A673 (cell line): ENCODE measurements around the gene ALG8. TPM values are rescaled to one million over a fixed set of nuclear protein-coding genes. Genes with fewer than 3 reads are reported as not detected.

Source experiments
- BruUV-seq: library from RNA; stranded (reverse); fragments of 400-500 nt; replicated peaks from 2 replicates; lab custom pipeline; 2021; lab: Mats Ljungman, UMichigan
- CTCF ChIA-PET: fragments of 300-600 bp; sonication (Branson Sonifier 250); formaldehyde crosslinking; loops from one replicate; lab custom pipeline; 2022; ENCODE audit warnings: antibody characterized with exemption; lab: Charles Lee
- POLR2A ChIA-PET: fragments of 300-600 bp; sonication (Branson Sonifier 250); formaldehyde crosslinking; loops from one replicate; lab custom pipeline; 2022; ENCODE audit warnings: antibody characterized with exemption; ENCODE audit not compliant: low non-redundant PET; lab: Charles Lee
- DNase-seq: peaks from one replicate; pipeline ENCODE4 v3.0.0-alpha.2; 2015; ENCODE audit warnings: low spot score
- H3K27ac ChIP-seq: fragments of 200-600 bp; sonication (generic); 2 replicates; pipeline ENCODE4 v1.5.1; 2016; ENCODE audit warnings: mixed run types, low read depth, mild to moderate bottlenecking, mixed read lengths, antibody characterized with exemption, low read length; ENCODE audit not compliant: poor library complexity, severe bottlenecking
- H3K27me3 ChIP-seq: fragments of 200-600 bp; sonication (generic); replicated peaks from 2 replicates; pipeline ENCODE4 v1.6.1; 2017; ENCODE audit warnings: mixed run types, low read depth, mild to moderate bottlenecking, mixed read lengths, antibody characterized with exemption, low read length; ENCODE audit not compliant: insufficient read depth, poor library complexity
- H3K36me3 ChIP-seq: fragments of 200-600 bp; sonication (generic); 2 replicates; pipeline ENCODE4 v1.6.1; 2016; ENCODE audit warnings: mixed run types, mild to moderate bottlenecking, mixed read lengths, antibody characterized with exemption, low read length; ENCODE audit not compliant: insufficient read depth, poor library complexity, severe bottlenecking
- H3K4me1 ChIP-seq: fragments of 200-600 bp; sonication (generic); 2 replicates; pipeline ENCODE4 v1.6.1; 2017; ENCODE audit warnings: mixed run types, mild to moderate bottlenecking, mixed read lengths, antibody characterized with exemption, low read length; ENCODE audit not compliant: insufficient read depth, poor library complexity, severe bottlenecking
- H3K4me3 ChIP-seq: fragments of 200-600 bp; sonication (generic); 2 replicates; pipeline ENCODE4 v1.5.1; 2016; ENCODE audit warnings: low read depth, mixed run types, mild to moderate bottlenecking, mixed read lengths, low read length; ENCODE audit not compliant: poor library complexity, severe bottlenecking
- H3K9me3 ChIP-seq: fragments of 200-600 bp; sonication (generic); 2 replicates; pipeline ENCODE4 v1.6.1; 2016; ENCODE audit warnings: mixed run types, low read depth, mild to moderate bottlenecking, mixed read lengths, antibody characterized with exemption, low read length; ENCODE audit not compliant: poor library complexity, severe bottlenecking
- CTCF ChIP-seq: fragments of 300-800, 200-600 bp; sonication (generic); conservative IDR thresholded peaks from 2 replicates; pipeline ENCODE4 v1.5.1; 2017; ENCODE audit warnings: low read depth, mild to moderate bottlenecking, antibody characterized with exemption, low read length, moderate library complexity, mixed read lengths
- EZH2 ChIP-seq: fragments of 200-600 bp; sonication (generic); IDR thresholded peaks from 2 replicates; pipeline ENCODE4 v1.6.1; 2017; ENCODE audit warnings: borderline replicate concordance, low read depth, mild to moderate bottlenecking, mixed read lengths, antibody characterized with exemption, low read length; ENCODE audit not compliant: poor library complexity, severe bottlenecking
- intact Hi-C: fragments of 100-400 bp; cut with micrococcal nuclease; formaldehyde crosslinking; loops from one replicate; pipeline ENCODE4 v1.10.0; 2022; ENCODE audit not compliant: unreplicated experiment
- total RNA-seq: library from RNA; stranded (reverse); gene quantifications from 2 replicates; pipeline ENCODE4 v1.2.3, GENCODE V29; 2021

The ALG8 gene
- total RNA-seq, 1 experiment from 2014 or later, result 131 TPM

DNA sequence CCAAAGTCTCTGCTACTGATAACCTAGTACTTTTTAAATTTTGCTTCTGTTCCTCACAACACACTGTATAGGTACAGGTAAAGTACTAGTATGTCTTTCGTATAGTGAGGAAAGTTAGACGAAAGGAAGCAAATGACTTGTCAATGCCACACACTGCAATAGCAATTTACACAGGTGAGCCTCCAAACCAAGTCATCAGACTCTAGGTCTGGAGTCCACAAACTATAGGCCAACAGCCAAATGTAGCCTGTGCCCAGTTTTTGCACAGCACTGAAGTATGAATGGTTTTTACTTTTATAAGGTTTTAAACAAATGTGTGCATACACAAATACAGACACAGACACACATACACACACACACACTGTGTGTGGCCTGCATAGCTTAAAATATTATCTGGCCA, 28.1 kb downstream of the ALG8 start:
- no peak for DNase-seq
- Histone ChIP-seq H3K27me3 (no peaks in the 10 kb centered on the region), H3K9me3 (no peaks in the 10 kb centered on the region), H3K36me3 (peaks cover 42% of the 10 kb centered on the region), H3K4me1 (peaks cover 5% of the 10 kb centered on the region), H3K4me3 (no peak overlapping the region), H3K27ac (no peak overlapping the region)
- no peak for TF ChIP-seq CTCF
- TF ChIP-seq EZH2, result no peak
- ChIA-PET CTCF (no interaction called here), POLR2A (interaction anchor here (0.8 kb wide), 1 partner anchor 28 kb away, joined by 3 read pairs; the partner anchor contains the start of gene ALG8)
- no TSS peak for BruUV-seq
- intact Hi-C loops, result no loop called here

GRCh38 chr11:78110830-78111229, 28.6 kb downstream of the ALG8 start:
- POLR2A ChIA-PET, result interaction anchor here (0.8 kb wide), 1 partner anchor 29 kb away, joined by 3 read pairs; the partner anchor contains the start of gene ALG8
- no peak for DNase-seq
- Histone ChIP-seq H3K27ac (no peak overlapping the region), H3K36me3 (peaks cover 42% of the 10 kb centered on the region), H3K4me3 (no peak overlapping the region), H3K27me3 (no peaks in the 10 kb centered on the region), H3K4me1 (peaks cover 5% of the 10 kb centered on the region), H3K9me3 (no peaks in the 10 kb centered on the region)
- CTCF ChIA-PET, result no interaction called here
- no peak for TF ChIP-seq EZH2
- TF ChIP-seq CTCF, result no peak
- intact Hi-C loops, result no loop called here
- BruUV-seq, result no TSS peak

GRCh38 chr11:78110351-78110750, 29.1 kb downstream of the ALG8 start:
- Histone ChIP-seq H3K9me3 (no peaks in the 10 kb centered on the region), H3K27ac (no peak overlapping the region), H3K4me1 (peaks cover 5% of the 10 kb centered on the region), H3K27me3 (no peaks in the 10 kb centered on the region), H3K36me3 (peaks cover 42% of the 10 kb centered on the region), H3K4me3 (no peak overlapping the region)
- BruUV-seq, result no TSS peak
- intact Hi-C loops, result no loop called here
- ChIA-PET CTCF (no interaction called here), POLR2A (no interaction called here)
- TF ChIP-seq CTCF, result no peak
- no peak for TF ChIP-seq EZH2
- DNase-seq, result no peak
